Stimulated activated naive CD8-positive, alpha-beta T cell treated with anti-CD3 and anti-CD28 coated beads, Interleukin-15, amount 100 ng/mL, for 72 hours (primary cell): ENCODE measurements around the gene GPR17.
A peak's percentile ranks its signal among the peaks of the same experiment; 100 is the strongest.

ENCODE experiments used
- ATAC-seq: fragments of 150-1000 bp; cut with Tn5 transposase; 2 replicates; pipeline ENCODE4 v1.10.0; 2021; ENCODE audit warnings: mild to moderate bottlenecking, moderate library complexity
- DNase-seq, 2 donors: peaks; one replicate each; pipeline ENCODE4 v3.0.0; 2021 to 2022
- H3K27ac Mint-ChIP-seq, 2 donors: one replicate each; pipeline ENCODE4 v1.8.0; 2022; ENCODE audit warnings: mild to moderate bottlenecking in 2 of 2, mixed read lengths in 2 of 2, moderate library complexity in 2 of 2
- H3K27me3 Mint-ChIP-seq: one replicate; pipeline ENCODE4 v1.8.0; 2022; ENCODE audit warnings: mixed read lengths
- H3K4me1 Mint-ChIP-seq: one replicate; pipeline ENCODE4 v1.8.0; 2022; ENCODE audit warnings: mild to moderate bottlenecking, mixed read lengths
- H3K4me3 Mint-ChIP-seq, 2 donors: one replicate each; pipeline ENCODE4 v1.8.0; 2022; ENCODE audit warnings: mild to moderate bottlenecking in 2 of 2, mixed read lengths in 2 of 2, moderate library complexity in 1 of 2
- H3K9me3 Mint-ChIP-seq, 2 donors: one replicate each; pipeline ENCODE4 v1.8.0; 2022; ENCODE audit warnings: mixed read lengths in 2 of 2

GPR17 gene

GRCh38 chr2:127690696-127691095, 44.7 kb downstream of the GPR17 start:
- no peak for ATAC-seq

GRCh38 chr2:127694986-127695385, 49.0 kb downstream of the GPR17 start:
- Mint-ChIP-seq H3K27me3 (peaks cover 7% of the 10 kb centered on the region), H3K4me3 (no peak overlapping the region), H3K9me3 (peaks cover 14 to 21% of the 10 kb centered on the region in 2 donors), H3K27ac (no peak overlapping the region), H3K4me1 (no peaks in the 10 kb centered on the region)
- DNase-seq (no peak), ATAC-seq (no peak)

More at GRCh38 chr2:127690696-127691095, 44.7 kb downstream of the GPR17 start:
- no peaks in the 10 kb centered on the region for H3K4me1 Mint-ChIP-seq
- H3K27ac Mint-ChIP-seq, result no peak overlapping the region
- H3K4me3 Mint-ChIP-seq, result no peak overlapping the region
- no peaks in the 10 kb centered on the region for H3K27me3 Mint-ChIP-seq
- H3K9me3 Mint-ChIP-seq, result peaks cover 21 to 31% of the 10 kb centered on the region in 2 donors
- no peak for DNase-seq

GRCh38 chr2:127695491-127696472, 49.8 kb downstream of the GPR17 start:
- Mint-ChIP-seq H3K4me1 (peaks cover 8% of the 10 kb centered on the region), H3K27me3 (peaks cover 7% of the 10 kb centered on the region), H3K9me3 (peaks cover 10 to 15% of the 10 kb centered on the region in 2 donors), H3K27ac (peak overlapping the region in 1 of 2 donors; percentile 37), H3K4me3 (no peak overlapping the region)
- DNase-seq (peak; percentile 53 to 57), ATAC-seq (peak; percentile 80)

- Mint-ChIP-seq H3K27me3 (peaks cover 7% of the 10 kb centered on the region), H3K9me3 (no peaks in the 10 kb centered on the region), H3K27ac (no peak overlapping the region), H3K4me1 (peaks cover 14% of the 10 kb centered on the region), H3K4me3 (no peak overlapping the region)
- no peak for DNase-seq
- no peak for ATAC-seq
Measured at GRCh38 chr2:127697482-127698180, 51.7 kb downstream of the GPR17 start.

GRCh38 chr2:127698553-127699355, 52.8 kb downstream of the GPR17 start:
- peaks cover 22% of the 10 kb centered on the region for H3K4me1 Mint-ChIP-seq
- ATAC-seq (no peak), DNase-seq (no peak)
- no peaks in the 10 kb centered on the region for H3K9me3 Mint-ChIP-seq
- no peak overlapping the region for H3K4me3 Mint-ChIP-seq
- no peak overlapping the region for H3K27ac Mint-ChIP-seq
- H3K27me3 Mint-ChIP-seq, result peaks cover 7% of the 10 kb centered on the region

GRCh38 chr2:127700527-127701192, 54.7 kb downstream of the GPR17 start:
- Mint-ChIP-seq H3K4me1 (peaks cover 36% of the 10 kb centered on the region), H3K4me3 (peak overlapping the region; percentile 92 to 95), H3K27me3 (peaks cover 7% of the 10 kb centered on the region), H3K27ac (peak overlapping the region; percentile 98 to 99), H3K9me3 (no peaks in the 10 kb centered on the region)
- ATAC-seq (peak; percentile 4), DNase-seq (peak in 1 of 2 donors; percentile 33)

GRCh38 chr2:127701193-127701650, 55.3 kb downstream of the GPR17 start, which contains the start of gene SFT2D3:
TSS of gene SFT2D3 (plus strand) at chr2:127701497. CDS start at chr2:127701529, 32 bp downstream.
- H3K4me1 Mint-ChIP-seq, result peaks cover 39% of the 10 kb centered on the region
- H3K27ac Mint-ChIP-seq, result peak within 1 kb of the TSS; percentile 98 to 99
- no peaks in the 10 kb centered on the region for H3K9me3 Mint-ChIP-seq

GRCh38 chr2:127701651-127702394, 55.9 kb downstream of the GPR17 start:
- ATAC-seq (peak; percentile 88), DNase-seq (peak; percentile 84 to 89)
- H3K27me3 Mint-ChIP-seq, result peaks cover 4% of the 10 kb centered on the region
- H3K4me3 Mint-ChIP-seq, result peak overlapping the region; percentile 92 to 95
- peaks cover 44% of the 10 kb centered on the region for H3K4me1 Mint-ChIP-seq
- H3K27ac Mint-ChIP-seq, result peak overlapping the region; percentile 88 to 99
- H3K9me3 Mint-ChIP-seq, result no peaks in the 10 kb centered on the region

More at GRCh38 chr2:127701193-127701650, 55.3 kb downstream of the GPR17 start, which contains the start of gene SFT2D3:
- Mint-ChIP-seq H3K27me3 (peaks cover 7% of the 10 kb centered on the region), H3K4me3 (peak within 1 kb of the TSS; percentile 92 to 95)
- ATAC-seq (peak; percentile 81), DNase-seq (peak; percentile 91 to 94)
